B cell (primary cell): ENCODE measurements around the gene ARHGAP15.

Source experiments
- CTCF ChIP-seq: fragments of 200-600 bp; IDR thresholded peaks from one replicate; pipeline ENCODE4 v1.8.0; 2022; ENCODE audit warnings: antibody characterized with exemption, mild to moderate bottlenecking
- EZH2 ChIP-seq: IDR thresholded peaks from 2 replicates; pipeline ENCODE4 v1.6.1; 2012; ENCODE audit warnings: borderline replicate concordance, low read depth, mild to moderate bottlenecking, moderate library complexity, low read length; ENCODE audit not compliant: insufficient read depth, poor library complexity, severe bottlenecking

GRCh38 chr2:143603846-143604565 lies 474.8 kb downstream of the ARHGAP15 start:
- TF ChIP-seq CTCF (no peak), EZH2 (no peak)
